SW 1271 (cell line): ENCODE data around the gene RNF175.

ENCODE experiments used
- DNase-seq, 2 experiments: peaks; one replicate each; lab custom pipeline; 2025; lab: John Stamatoyannopoulos, UW

The RNF175 gene

DNA sequence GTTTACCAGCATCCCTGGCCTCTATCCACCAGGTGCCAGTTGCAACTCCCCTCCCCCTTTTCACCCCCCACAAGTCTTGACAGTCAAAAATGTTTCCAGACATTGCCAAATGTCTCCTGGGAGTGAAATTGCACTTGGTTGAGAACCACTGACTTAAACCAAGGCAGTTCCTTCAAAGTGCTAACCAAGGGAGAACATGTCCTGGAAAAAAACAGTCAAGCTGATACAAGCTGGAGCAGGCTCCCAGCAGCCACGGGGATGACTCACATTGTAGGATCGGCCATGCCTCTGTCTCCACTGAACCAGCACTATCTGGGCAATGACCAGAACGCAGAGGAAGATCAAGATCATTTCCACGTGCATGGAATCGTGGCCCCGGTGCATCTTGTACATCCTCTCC lies 11.4 kb downstream of the RNF175 start:
- no peak for DNase-seq

DNA sequence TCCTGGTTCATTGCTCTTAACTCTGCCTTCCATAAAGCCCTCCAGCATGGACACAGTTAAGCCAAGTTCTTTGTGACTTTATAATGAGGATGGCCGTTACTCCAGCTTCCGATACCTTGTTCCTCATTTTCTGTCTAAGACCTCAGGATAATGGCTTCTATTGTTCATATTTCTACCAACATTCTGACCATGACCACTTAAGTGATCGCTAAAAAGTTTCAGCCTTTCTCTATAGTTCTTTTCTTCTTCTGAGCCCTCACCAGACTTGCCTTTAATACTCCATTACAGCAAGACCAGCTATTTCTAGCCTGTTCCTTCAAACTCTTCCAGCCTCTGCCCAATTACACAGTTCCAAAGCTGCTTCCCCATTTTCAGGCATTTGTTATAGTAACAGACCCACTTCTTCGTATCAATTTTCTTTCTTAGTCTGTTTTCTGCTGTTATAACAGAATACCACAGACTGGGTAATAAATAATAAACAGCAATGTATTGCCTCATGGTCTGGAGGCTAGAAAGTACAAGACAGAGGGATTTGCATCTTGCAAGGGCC lies 12.3 kb downstream of the RNF175 start:
- no peak for DNase-seq

DNA sequence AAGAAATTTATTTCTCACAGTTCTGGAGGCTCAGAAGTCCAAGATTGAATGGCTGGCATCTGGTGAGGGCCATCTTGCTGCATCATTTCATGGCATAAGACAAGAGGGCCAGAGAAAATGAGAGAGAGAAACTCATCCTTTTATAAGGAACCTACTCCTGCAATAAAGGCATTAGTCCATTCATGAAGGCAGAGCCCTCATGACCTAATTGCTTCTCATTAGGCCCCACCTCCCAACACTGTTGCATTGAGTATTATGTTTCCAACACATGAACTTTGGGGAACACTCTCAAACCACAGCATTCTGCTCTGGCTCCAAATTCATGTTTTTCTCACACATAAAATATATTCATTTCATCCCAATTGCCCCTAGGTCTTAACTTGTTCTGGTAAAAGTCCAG lies 14.2 kb downstream of the RNF175 start:
- no peak for DNase-seq

GRCh38 chr4:153741541-153741940 lies 18.3 kb downstream of the RNF175 start:
- no peak for DNase-seq

GRCh38 chr4:153735906-153736461 lies 23.8 kb downstream of the RNF175 start:
- no peak for DNase-seq

DNA sequence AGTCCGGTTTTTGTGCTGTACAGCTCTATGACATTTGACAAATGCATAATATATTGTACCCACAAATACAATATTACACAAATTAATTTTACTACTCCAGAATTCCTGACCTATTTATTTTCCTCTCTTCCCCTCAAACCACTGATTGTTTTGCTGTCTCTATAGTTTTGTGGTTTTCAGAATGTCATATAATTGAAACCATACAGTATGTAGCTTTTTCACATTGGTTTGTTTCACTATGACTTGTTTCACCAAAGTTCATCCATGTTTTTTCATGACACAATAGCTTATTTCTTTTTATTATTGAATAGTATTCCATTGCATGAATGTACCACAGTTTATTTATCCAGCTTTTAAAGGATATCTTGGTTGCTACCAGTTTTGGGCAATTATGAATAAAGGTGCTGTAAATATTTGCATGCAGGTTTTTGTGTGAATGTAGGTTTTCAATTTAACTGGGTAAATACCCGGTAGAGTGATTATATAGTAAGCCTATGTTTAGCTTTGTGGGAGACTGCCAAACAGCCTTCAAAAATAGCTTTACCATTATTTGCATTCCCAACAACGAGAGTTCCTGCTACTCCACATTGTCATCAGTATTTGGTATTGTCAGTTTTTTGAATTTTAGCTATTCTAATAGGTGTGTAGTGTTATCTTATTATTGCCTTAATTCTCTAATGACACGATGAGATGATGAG lies 25.9 kb downstream of the RNF175 start:
- no peak for DNase-seq

GRCh38 chr4:153731239-153731638 lies 28.6 kb downstream of the RNF175 start:
- peak; percentile 45 to 63 for DNase-seq

DNA sequence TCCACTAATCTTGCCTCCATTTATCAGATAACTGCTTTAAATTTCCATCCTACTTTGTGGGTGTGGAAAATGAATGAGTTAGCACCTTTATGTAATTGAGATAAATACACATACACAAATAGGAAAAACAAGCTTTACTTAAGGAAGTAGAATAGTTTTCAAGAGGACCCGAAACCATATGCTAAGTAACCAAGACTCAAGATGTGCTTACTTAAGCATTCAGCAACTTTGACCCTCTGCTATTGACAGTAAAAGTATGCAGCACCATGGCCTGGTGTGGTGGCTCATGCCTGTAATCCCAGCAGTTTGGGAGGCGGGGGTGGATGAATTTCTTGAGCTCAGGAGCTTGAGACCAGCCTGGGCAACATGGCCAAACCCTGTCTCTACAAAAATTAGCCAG lies 29.9 kb downstream of the RNF175 start:
- no peak for DNase-seq

- DNase-seq, result no peak
Measured at GRCh38 chr4:153728660-153729059, 31.2 kb downstream of the RNF175 start.

DNA sequence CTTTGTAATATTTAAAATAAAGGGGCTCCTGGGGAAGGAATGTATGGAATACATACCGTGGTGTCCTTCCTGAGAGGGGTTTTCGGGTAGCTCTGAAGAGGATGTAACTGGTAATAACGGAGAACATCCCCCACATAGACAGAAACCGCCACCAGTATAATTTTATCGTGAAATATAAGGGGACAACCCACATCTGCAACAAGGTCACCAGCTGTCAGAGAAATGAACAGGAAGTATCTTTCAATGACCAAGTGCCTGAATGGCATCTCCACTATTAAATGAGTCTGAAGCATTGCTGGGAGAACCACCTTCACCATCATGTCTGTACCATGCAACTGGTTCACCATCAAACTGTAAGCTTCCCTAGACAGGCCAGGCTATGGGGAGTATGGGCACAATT lies 31.7 kb downstream of the RNF175 start:
- DNase-seq, result no peak

DNA sequence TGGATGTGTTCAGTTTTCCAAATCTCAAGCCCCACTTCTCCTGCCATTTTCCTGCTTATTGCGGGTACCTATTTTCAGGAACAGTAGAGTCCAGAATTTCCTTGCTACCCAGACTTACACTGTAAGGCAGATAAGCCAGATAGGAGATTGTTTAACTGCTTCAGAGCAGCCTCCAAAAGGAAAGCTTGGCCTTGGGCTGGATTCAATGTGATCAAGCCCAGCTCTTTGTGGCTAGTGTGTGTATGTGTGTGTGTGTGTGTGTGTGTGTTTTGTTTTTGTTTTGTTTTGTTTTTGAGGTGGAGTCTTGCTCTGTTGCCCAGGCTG lies 34.0 kb downstream of the RNF175 start:
- no peak for DNase-seq

DNA sequence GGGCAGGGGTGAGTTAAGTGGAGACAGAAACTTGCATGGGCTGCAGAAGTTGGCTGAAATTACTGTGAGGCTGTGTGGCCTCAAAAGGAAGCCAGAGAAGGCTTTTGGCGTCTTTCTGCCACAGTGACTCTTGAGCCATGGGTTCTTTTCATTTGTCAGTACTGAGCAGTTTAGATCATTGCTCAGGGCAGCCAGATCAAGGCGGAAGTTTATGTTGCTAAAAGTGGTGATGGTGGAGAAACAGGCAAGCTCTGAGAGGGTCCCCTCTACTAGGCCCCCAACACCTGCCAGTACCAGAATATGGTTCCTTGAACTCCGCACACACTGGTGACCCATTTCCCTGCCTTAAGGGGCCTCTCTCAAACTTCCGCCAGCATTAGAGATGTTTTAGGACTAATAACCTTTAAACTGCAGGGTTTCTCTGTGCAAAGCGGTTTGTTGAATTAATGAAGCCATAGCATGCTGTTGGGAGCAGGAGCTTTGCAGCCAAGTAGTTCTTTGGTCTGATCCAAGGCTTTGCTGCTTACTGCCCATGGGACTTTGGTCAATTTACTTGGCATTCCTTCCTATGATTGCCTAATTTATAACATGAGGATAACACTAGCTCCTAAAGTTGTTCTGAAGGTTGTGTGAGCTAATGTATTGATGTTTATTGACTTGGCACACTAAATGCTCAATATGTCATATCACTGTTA lies 34.5 kb downstream of the RNF175 start:
- no peak for DNase-seq

- no peak for DNase-seq
Measured at GRCh38 chr4:153724606-153725005, 35.2 kb downstream of the RNF175 start.

- no peak for DNase-seq
Measured at GRCh38 chr4:153722036-153722435, 37.8 kb downstream of the RNF175 start.

- DNase-seq, result no peak
Measured at GRCh38 chr4:153713866-153714646, 45.8 kb downstream of the RNF175 start.

DNA sequence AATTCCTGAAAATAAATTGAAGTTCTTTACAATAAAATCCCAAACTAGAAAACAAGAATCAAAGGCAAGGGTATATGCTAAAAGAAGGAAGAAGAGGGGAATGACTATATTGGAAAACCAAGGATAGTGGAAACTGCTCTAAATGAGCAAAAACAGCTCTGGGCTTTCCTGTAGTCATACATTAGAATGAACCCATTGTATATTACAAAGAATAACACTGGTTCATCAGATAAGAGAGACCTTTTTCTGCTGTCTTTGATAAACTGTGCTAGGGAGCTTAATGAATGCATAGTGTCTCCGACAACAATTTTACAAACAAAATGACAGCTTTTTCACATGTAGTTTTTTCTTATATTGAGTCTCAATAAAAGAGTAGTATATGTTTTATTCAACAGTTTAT lies 49.1 kb downstream of the RNF175 start:
- DNase-seq, result no peak

DNA sequence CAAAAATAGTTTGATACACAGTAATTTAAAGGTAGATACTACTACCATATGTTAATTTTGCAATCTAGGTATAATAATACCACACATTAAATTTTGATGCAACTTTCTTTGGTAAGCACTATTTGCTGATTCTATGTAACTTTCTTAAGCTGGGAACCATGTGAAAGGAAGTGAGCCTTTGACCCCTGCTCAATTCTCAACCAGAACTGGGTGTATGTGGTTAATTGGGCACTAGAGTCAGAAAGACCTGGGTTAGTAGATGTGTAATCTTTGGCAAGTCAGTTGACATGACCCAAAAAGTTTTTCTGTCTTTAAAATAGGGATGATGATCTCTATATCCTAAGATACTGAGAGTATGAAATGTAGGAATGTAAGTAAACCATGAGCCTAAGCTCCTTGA lies 53.3 kb downstream of the RNF175 start:
- DNase-seq, result no peak

DNA sequence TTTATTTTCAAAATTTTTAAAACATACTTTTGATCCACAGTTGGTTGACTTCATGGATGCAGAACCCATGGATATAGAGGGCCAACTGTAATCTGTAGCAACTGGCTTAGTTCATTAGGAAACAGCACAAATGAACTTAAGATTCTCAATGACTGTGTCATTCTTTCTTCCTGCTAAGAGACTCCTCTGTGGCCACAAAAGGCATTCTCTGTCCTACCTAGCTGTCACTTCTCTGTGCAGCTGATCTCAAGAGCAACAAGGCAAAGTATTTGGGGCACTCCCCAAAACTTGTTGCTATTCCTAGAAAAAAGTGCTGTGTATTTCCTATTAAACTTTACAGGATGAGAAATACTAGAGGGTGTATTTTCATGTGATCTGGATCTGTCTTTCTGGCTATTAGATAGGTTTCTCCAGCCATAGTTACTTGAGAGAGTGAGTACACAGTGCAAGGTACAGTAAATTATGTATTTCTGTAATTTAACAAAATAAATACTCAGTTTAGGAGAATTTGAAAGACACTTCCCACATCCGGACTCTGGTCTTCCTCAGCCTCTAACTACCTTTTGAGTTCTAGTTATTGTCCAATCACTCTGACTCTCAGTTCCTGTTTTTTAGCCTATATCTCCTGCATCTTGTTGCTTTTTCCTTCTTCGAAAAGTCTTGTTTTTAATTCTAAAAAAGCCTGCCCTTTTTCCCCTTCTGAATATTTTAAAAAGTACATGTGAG lies 53.9 kb downstream of the RNF175 start:
- no peak for DNase-seq

GRCh38 chr4:153704522-153704921 lies 55.3 kb downstream of the RNF175 start:
- DNase-seq, result no peak

- peak in 1 of 2 experiments; percentile 4 for DNase-seq
Measured at GRCh38 chr4:153684971-153685371, 74.9 kb downstream of the RNF175 start.

DNA sequence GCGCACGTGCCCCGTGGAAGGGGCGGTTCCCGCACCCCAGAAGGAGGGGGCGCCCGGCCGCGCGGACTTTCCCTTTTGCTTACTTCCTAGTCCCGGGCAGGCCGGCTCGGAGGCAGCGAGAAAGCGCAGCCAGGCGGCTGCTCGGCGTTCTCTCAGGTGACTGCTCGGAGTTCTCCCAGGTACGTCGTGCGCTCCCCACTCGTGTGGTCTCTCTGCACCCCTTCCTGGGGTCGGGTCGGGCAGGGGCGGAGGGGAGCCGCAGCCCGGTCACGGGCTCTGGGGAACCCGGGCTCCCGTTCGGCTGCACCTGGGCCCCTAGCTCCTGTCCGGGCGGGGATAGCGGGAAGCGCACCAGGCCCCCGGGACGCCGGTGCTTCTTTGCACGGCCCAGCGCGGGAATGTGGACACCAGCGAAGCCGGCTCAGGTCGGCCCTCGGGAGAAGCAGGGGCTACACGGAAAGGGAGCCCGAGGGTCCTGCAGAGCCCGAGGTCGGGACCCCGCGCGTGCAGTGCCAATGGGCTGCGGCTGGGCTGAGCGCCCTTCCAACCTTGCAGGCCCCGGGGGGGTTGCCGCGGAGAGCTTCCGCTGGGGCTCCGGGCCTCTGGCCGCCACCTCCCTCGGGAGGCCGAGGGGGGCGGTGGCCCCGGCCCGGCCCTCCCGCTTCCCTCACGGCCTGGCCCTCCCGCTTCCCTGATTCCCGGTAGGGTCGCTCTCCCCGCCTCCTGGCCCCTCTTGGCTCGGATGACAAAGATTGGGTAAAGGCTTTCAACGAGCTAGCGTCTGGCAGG lies 75.4 kb downstream of the RNF175 start, which contains the start of gene TLR2:
TLR2 (plus strand) TSS at position 99 of the 789 bp plus-strand sequence. CDS start 18,628 bp downstream, outside the sequence.
- no peak for DNase-seq
